ENCODE results near the gene MYL6B.

Gene MYL6B

DNA sequence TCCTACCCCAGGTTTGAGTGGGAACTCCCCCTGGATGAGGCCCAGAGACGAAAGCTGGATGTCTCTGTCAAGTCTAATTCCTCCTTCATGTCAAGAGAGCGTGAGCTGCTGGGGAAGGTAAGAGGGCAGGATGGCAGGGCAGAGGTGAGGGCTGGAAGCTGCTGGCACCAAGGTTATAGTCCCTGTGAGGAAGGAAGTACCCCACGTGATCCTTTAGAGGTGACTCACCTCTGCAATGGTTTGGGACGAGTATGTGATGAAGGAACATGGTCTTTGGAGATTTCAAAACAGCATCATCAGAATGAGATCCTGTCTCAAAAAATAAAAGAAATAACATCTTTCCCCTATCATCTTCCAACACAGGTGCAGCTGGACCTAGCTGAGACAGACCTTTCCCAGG is 9.2 kb upstream of the MYL6B start:
- TF ChIP-seq MAX (IDR thresholded peaks at IDR 0.05; ENCODE audit: low read depth, low read length) (no peak), CTCF (IDR thresholded peaks at IDR 0.05; ENCODE audit: low read depth, low read length) (no peak), POLR2A (IDR thresholded peaks at IDR 0.05; ENCODE audit: extremely low read depth, insufficient read length) (no peak), MYC (IDR thresholded peaks at IDR 0.05; ENCODE audit: low read depth, low read length) (no peak)
- DNase-seq (ENCODE audit: low read depth): no peak

DNA sequence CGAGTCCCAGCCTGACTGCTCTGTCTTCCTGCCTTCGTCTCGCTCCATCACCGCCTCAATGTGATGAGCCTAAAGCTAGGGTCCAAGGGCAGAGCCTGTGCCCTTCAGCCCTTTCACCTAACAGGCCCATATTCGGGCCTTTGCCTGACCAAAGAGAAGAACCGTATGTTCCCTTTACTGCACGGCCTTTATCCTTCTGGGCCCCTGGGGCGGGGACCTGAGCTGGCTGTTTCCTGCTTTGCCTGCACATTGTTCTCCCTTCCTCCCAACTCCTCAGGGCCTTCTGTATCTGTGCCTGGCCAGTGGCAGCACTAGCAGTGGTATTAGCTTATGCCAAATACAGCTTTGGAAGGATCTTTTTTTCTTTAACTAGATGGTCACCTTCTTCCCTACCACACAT is 8.5 kb upstream of the MYL6B start:
- no peak for TF ChIP-seq MAX (IDR thresholded peaks at IDR 0.05; ENCODE audit: low read depth, low read length)
- no peak for TF ChIP-seq MYC (IDR thresholded peaks at IDR 0.05; ENCODE audit: low read depth, low read length)
- TF ChIP-seq CTCF (IDR thresholded peaks at IDR 0.05; ENCODE audit: low read depth, low read length): no peak
- no peak for TF ChIP-seq POLR2A (IDR thresholded peaks at IDR 0.05; ENCODE audit: extremely low read depth, insufficient read length)
- no peak for DNase-seq (ENCODE audit: low read depth)
- H3K4me3 ChIP-seq (ENCODE audit: low read depth, low read length): no peak overlapping the region

More for the DNA sequence above, 9.2 kb upstream of the MYL6B start:
- H3K4me3 ChIP-seq (ENCODE audit: low read depth, low read length): no peak overlapping the region

DNA sequence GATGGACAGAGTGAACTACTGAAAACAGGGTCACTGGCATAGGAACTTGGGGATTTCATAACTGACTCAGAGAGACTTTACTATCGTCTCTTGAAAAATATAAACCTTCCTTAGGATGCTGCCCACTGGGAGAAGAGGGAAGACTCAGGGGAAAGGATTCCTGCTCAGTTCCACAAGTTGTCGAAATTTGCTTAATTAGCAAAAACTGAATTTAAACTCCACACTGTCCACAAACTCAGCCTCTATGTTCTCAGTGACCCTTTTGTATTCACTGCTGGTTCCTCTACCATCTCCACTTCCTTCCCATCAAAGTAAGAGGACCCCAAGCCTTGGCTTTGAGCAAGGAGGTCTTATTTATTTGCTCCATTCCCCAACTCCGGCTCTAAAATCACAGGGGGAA is 7.2 kb upstream of the MYL6B start:
- no peak overlapping the region for H3K4me3 ChIP-seq (ENCODE audit: low read depth, low read length)
- TF ChIP-seq POLR2A (IDR thresholded peaks at IDR 0.05; ENCODE audit: extremely low read depth, insufficient read length): no peak
- no peak for TF ChIP-seq MYC (IDR thresholded peaks at IDR 0.05; ENCODE audit: low read depth, low read length)
- no peak for TF ChIP-seq CTCF (IDR thresholded peaks at IDR 0.05; ENCODE audit: low read depth, low read length)
- TF ChIP-seq MAX (IDR thresholded peaks at IDR 0.05; ENCODE audit: low read depth, low read length): no peak
- DNase-seq (ENCODE audit: low read depth): no peak

DNA sequence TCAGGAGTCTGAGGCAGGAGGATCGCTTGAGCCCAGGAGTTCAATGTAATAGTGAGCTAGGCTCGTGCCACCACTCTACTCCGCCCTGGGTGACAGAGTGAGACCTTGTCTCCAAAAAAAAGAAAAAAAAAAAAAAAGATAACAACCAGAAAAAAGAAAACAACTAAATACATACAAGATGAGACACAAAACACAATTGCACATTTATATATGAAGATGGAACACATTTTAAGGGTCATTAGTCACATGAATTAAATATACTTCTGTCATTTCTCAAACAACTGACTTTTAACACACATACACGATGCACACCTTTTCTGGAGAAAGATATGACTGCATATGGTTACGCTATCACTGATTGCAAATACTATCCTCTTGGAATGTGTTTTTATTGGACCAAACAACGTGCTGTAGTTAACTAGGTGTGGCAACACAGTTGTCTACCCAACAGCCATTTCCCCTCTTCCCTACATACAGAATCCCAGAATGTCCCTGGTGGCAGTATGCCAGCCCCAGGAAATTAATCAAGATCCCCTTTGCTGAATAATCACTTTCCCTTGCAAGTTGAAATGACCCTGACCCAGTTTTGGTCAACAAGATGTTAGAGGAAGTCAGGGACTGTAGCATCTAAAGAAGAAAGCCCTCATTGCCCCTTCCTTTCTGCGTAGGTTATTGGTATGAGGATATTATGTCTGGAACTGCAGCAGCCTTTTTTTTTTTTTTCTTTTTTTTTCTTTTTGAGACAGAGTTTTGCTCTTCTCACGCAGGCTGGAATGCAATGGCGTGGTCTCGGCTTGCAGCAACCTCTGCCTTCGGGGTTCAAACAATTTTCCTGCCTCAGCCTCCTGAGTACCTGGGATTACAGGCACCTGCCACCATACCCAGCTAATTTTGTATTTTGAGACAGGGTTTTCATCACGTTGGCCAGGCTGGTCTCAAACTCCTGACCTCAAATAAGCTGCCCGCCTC is 5.6 kb upstream of the MYL6B start:
- no peak overlapping the region for H3K4me3 ChIP-seq (ENCODE audit: low read depth, low read length)
- TF ChIP-seq MAX (IDR thresholded peaks at IDR 0.05; ENCODE audit: low read depth, low read length) (no peak), POLR2A (IDR thresholded peaks at IDR 0.05; ENCODE audit: extremely low read depth, insufficient read length) (no peak), MYC (IDR thresholded peaks at IDR 0.05; ENCODE audit: low read depth, low read length) (no peak), CTCF (IDR thresholded peaks at IDR 0.05; ENCODE audit: low read depth, low read length) (no peak)
- DNase-seq (ENCODE audit: low read depth): peak; percentile 39

DNA sequence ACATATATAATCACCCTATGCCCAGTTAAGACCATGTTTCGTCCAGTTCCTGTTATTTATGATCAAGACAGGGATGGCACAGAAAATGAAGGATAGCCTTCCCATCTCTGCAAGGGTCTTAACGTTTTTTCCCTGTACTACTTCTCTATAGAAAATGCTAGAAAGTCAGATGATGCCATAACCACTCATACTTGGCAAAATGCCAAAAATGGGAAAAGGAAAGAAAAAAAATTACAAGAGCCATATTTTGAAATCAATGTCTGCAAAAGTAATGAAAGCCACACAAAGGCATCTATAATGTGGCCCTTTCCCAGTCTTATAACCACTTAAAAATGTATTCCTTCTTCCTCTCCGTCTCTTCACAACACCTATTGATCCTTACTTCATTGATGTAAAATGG is 1.8 kb upstream of the MYL6B start:
- DNase-seq (ENCODE audit: low read depth): no peak
- TF ChIP-seq MAX (IDR thresholded peaks at IDR 0.05; ENCODE audit: low read depth, low read length) (no peak), MYC (IDR thresholded peaks at IDR 0.05; ENCODE audit: low read depth, low read length) (no peak), CTCF (IDR thresholded peaks at IDR 0.05; ENCODE audit: low read depth, low read length) (no peak), POLR2A (IDR thresholded peaks at IDR 0.05; ENCODE audit: extremely low read depth, insufficient read length) (no peak)
- H3K4me3 ChIP-seq (ENCODE audit: low read depth, low read length): no peak overlapping the region

Measured in NB4 (cell line).